Stomach (tissue), 9 donors: Measurements from ENCODE around the gene LRP1. TPM values are rescaled to one million over a fixed set of nuclear protein-coding genes. Genes with fewer than 3 reads are reported as not detected.
A peak's percentile ranks its signal among the peaks of the same experiment; 100 is the strongest.

Experiments used
- DNase-seq, 2 donors: peaks; one replicate each; pipeline versions ENCODE4 v3.0.0 to v3.0.0-alpha.2; 2013 to 2019
- H3K27ac ChIP-seq, 5 donors: fragments of 200-600 bp in 4 of 5; sonication (generic) in 4 of 5; one replicate each; pipeline ENCODE4 v1.5.1; 2013 to 2019; ENCODE audit warnings: mild to moderate bottlenecking in 1 of 5, moderate library complexity in 1 of 5
- H3K27me3 ChIP-seq, 3 donors: fragments of 200-600 bp; sonication (generic); one replicate each; pipeline ENCODE4 v1.5.1; 2017 to 2019; ENCODE audit warnings: mixed run types in 1 of 3
- H3K36me3 ChIP-seq, 4 donors: fragments of 200-600 bp; sonication (generic); 1 replicate in 3 of 4; 2 replicates in 1 of 4; pipeline ENCODE4 v1.5.1; 2016 to 2019
- H3K4me1 ChIP-seq, 4 donors: fragments of 200-600 bp; sonication (generic); one replicate each; pipeline ENCODE4 v1.5.1; 2016 to 2019
- H3K4me3 ChIP-seq, 4 donors: fragments of 200-600 bp; sonication (generic) in 3 of 4; one replicate each; pipeline ENCODE4 v1.5.1; 2016 to 2019; ENCODE audit warnings: mild to moderate bottlenecking in 1 of 4
- H3K9me3 ChIP-seq, 4 donors: fragments of 200-600 bp; sonication (generic); one replicate each; pipeline ENCODE4 v1.5.1; 2016 to 2019
- CTCF ChIP-seq, 7 experiments: fragments of 450-650 bp in 4 of 7; fragments of 200-600 bp in 3 of 7; sonication (generic) in 3 of 7; IDR thresholded peaks; one replicate each; pipeline ENCODE4 v1.5.1; 2016 to 2019; ENCODE audit warnings: antibody characterized with exemption in 7 of 7, control low read depth in 2 of 7, mild to moderate bottlenecking in 1 of 7
- EP300 ChIP-seq: sonication (generic); formaldehyde crosslinking; IDR thresholded peaks from one replicate; pipeline ENCODE4 v1.6.1; 2017; ENCODE audit warnings: antibody characterized with exemption
- POLR2A ChIP-seq, 4 donors: fragments of 450-650 bp; IDR thresholded peaks; one replicate each; pipeline ENCODE4 v1.6.1; 2016; ENCODE audit warnings: antibody characterized with exemption in 4 of 4, control low read depth in 2 of 4, mild to moderate bottlenecking in 1 of 4, moderate library complexity in 1 of 4
- POLR2AphosphoS5 ChIP-seq, 3 donors: sonication (generic); formaldehyde crosslinking; IDR thresholded peaks; one replicate each; pipeline ENCODE4 v1.6.1; 2016; ENCODE audit warnings: antibody characterized with exemption in 3 of 3
- WGBS, 5 donors: extraction: QIAGEN DNeasy Blood & Tissue Kit in 3 of 5; methylation state at CpG; one replicate each; pipeline versions ENCODE4 v1.1.5 to v1.1.7; 2013 to 2018; 5-methylcytosine and 5-hydroxymethylcytosine counted together
- intact Hi-C: fragments of 100-400 bp; cut with DNase I; formaldehyde crosslinking; loops from one replicate; pipeline ENCODE4 v1.15.1; 2023; ENCODE audit warnings: low total_unique reads
- polyA plus RNA-seq, 3 donors: library from polyadenylated mRNA; stranded (reverse); fragments of 200-250 nt; gene quantifications; one replicate each; pipeline ENCODE4 v1.2.3, GENCODE V29; 2013
- total RNA-seq, 5 donors: library from RNA; depleted of rRNA; stranded (reverse); fragments of >200 nt; gene quantifications; one replicate each; pipeline versions ENCODE4 v1.1.0 to v1.2.3, GENCODE V29; 2014 to 2016
- donor health status: healthy with polysubstance abuse.
- donor health status: Bipolar disorder and iron deficiency.
- donor health status: healthy.

The LRP1 gene
- total and polyA plus RNA-seq, 8 donors = 13.5 to 510 (median 100) TPM

- Histone ChIP-seq H3K4me1 (peaks cover 22 to 54% (median 46%) of the 10 kb centered on the region in 4 donors), H3K36me3 (peaks cover 4 to 10% (median 6%) of the 10 kb centered on the region in 4 donors), H3K27ac (no peak overlapping the region), H3K9me3 (no peaks in the 10 kb centered on the region), H3K27me3 (peaks cover 28 to 57% (median 54%) of the 10 kb centered on the region in 3 donors), H3K4me3 (peak overlapping the region in 1 of 4 donors; percentile 16)
- TF ChIP-seq EP300 = no peak
- TF ChIP-seq POLR2AphosphoS5 (IDR thresholded peaks at IDR 0.05) = no peak
- no peak for TF ChIP-seq POLR2A (IDR thresholded peaks at IDR 0.05)
- no peak for TF ChIP-seq CTCF (IDR thresholded peaks at IDR 0.05)
- DNase-seq = no peak
- 16 to 28% (median 20%) methylated on average over 23 to 35 of the region's 35 CpGs for WGBS, 5 donors
- intact Hi-C loops = no loop called here
These were observed 98.5 kb downstream of the LRP1 start for GRCh38 chr12:57226588-57227314.

DNA sequence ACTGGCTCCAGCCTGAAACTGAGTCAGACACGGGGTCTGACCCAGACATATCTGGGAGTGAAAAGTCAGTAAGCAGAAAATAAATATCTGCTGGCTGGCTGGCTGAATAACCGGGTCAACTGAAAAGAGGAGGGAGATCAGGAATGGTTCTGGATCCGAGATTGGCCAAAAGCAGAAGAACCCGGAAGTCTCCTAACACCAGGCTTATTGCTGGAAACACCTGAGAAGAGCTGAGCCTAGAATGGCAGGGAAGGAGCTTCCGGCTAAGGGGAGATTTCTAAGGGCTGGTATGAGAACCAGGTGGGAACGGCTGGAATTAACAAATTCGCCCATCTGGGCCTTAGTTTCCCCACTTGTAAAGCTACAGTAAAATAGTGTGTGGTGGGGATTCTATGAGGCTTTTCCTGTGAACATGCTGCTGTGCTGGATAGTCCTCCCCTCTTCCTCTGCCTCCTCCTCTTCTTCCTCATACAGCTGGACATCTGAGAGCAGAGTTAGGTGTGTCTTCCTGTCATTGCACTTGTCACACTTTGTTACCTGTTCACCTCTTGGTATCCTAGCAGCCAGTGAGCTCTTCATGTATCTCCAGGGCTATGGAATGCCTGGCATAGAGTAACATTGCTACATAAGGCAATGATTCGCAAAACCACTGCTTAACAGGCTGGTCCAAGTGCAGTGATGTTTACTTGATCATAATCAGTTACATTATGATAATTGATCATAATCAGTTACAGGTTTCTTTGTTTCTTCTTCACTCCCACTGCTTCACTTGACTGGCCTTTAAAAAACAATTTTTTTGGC, 99.2 kb downstream of the LRP1 start:
- H3K4me1 ChIP-seq = peaks cover 22 to 54% (median 48%) of the 10 kb centered on the region in 4 donors
- H3K36me3 ChIP-seq = peaks cover 12 to 18% (median 14%) of the 10 kb centered on the region in 4 donors
- H3K27me3 ChIP-seq = peaks cover 28 to 50% (median 47%) of the 10 kb centered on the region in 3 donors
- H3K4me3 ChIP-seq = no peak overlapping the region
- intact Hi-C loops = no loop called here
- no peak overlapping the region for H3K27ac ChIP-seq
- no peak for TF ChIP-seq POLR2AphosphoS5 (IDR thresholded peaks at IDR 0.05)
- DNase-seq = no peak
- 44 to 59% (median 50%) methylated on average over 6 to 8 of the region's 8 CpGs for WGBS, 5 donors
- no peaks in the 10 kb centered on the region for H3K9me3 ChIP-seq

DNA sequence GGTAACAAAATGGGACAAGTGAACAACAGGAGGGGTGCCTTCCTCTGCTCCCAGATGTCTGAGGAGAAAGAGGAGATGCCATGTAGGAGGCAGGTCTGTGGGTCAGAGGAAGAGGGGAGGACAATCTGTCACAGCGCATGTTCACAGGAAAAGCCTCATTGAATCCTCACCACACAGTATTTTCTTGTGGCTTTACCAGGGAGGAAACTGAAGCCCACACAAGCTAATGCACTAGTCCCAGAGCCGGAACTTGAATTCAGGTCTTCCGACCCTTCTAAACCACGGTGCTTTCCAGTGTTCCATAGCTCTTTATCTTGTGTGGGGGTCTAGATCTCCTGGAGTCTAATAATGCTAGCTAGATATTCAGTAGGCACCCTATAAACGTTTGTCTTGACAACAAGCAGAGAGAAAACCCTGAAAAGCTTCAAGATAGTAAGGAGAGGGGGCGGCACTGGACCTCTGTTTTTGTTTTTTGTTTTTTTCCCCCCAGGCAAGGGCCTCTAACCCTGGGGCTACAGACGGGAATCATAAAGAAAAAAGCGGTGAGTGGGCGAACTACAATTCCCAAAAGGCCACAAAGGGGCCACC, 100.9 kb downstream of the LRP1 start:
- Histone ChIP-seq H3K9me3 (no peaks in the 10 kb centered on the region), H3K36me3 (peaks cover 28 to 34% (median 30%) of the 10 kb centered on the region in 4 donors), H3K4me3 (peak overlapping the region; percentile 61 to 84 (median 70)), H3K27me3 (peaks cover 25 to 33% (median 31%) of the 10 kb centered on the region in 3 donors), H3K4me1 (peaks cover 22 to 62% (median 49%) of the 10 kb centered on the region in 4 donors), H3K27ac (peak overlapping the region in 4 of 5 donors; percentile 81 to 88 (median 85))
- peak in 1 of 2 donors; percentile 11 for DNase-seq
- TF ChIP-seq EP300 (no peak), POLR2AphosphoS5 (IDR thresholded peaks at IDR 0.05) (no peak), POLR2A (IDR thresholded peaks at IDR 0.05) (no peak), CTCF (IDR thresholded peaks at IDR 0.05) (peak in 3 of 7 experiments; percentile 24 to 47 (median 25))
- intact Hi-C loops = no loop called here
- 7 to 18% (median 13%) methylated on average over 9 of the region's 9 CpGs for WGBS, 5 donors

DNA sequence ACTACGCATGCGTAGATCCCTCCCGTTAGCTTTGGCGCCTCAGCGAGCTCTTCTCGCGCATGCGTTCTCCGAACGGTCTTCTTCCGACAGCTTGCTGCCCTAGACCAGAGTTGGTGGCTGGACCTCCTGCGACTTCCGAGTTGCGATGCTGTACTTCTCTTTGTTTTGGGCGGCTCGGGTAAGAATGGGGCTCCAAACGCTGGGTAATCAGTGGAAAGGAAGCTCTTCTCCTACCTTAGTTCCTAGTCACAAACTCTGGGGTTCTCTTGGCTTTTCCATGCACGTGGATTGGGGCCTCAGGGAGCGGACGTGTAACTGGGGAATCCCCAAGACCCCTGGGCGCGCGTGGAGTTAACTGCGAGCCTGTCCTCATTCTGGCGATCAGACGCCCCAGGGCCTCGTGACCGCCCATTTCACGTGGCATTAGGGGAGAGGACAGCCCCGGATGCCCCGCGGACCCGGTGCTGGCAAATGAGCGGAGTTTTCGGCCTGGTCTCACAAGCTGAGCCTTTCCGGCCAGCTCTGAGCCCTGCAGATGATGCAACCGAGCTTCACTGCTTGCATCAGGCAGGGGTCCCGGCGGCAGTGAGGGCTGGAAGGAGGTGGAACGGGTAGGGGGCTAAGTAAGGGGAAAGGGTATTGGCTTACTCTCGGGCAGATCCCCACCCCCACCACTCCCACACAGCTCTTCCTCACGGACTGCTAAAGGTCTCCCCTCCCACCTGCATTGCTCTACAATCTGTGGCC, 101.5 kb downstream of the LRP1 start, which contains the start of gene SHMT2:
TSS of gene SHMT2 (plus strand) at position 78 of the 747 bp plus-strand sequence. CDS start at position 146, 68 bp downstream.
- peak in 2 of 3 donors; percentile 19 to 87 for TF ChIP-seq POLR2AphosphoS5 (IDR thresholded peaks at IDR 0.05)
- TF ChIP-seq POLR2A (IDR thresholded peaks at IDR 0.05) = no peak
- Histone ChIP-seq H3K27ac (peak within 1 kb of the TSS; percentile 81 to 88 (median 83)), H3K36me3 (peaks cover 34 to 41% (median 36%) of the 10 kb centered on the region in 4 donors), H3K27me3 (peaks cover 18 to 27% (median 25%) of the 10 kb centered on the region in 3 donors), H3K4me3 (peak within 1 kb of the TSS; percentile 61 to 84 (median 70)), H3K9me3 (no peaks in the 10 kb centered on the region), H3K4me1 (peaks cover 22 to 65% (median 48%) of the 10 kb centered on the region in 4 donors)
- peak; percentile 96 to 98 for DNase-seq
- intact Hi-C loops = no loop called here
- WGBS, 5 donors = 0 to 1% (median 0%) methylated on average over 37 to 42 of the region's 42 CpGs
